NT2/D1 (cell line): Measurements from ENCODE around the gene CWC27.

Experiments
- SUZ12 ChIP-seq: IDR thresholded peaks from 2 replicates; pipeline ENCODE4 v1.6.1; 2011; ENCODE audit not compliant: insufficient read length, insufficient read depth; ENCODE audit errors: extremely low read depth
- YY1 ChIP-seq: IDR thresholded peaks from 2 replicates; pipeline ENCODE4 v1.6.1; 2011; ENCODE audit not compliant: insufficient read length, insufficient read depth
- ZNF274 ChIP-seq: IDR thresholded peaks from 2 replicates; pipeline ENCODE4 v1.6.1; 2011; ENCODE audit warnings: mild to moderate bottlenecking, low read depth, low read length

DNA sequence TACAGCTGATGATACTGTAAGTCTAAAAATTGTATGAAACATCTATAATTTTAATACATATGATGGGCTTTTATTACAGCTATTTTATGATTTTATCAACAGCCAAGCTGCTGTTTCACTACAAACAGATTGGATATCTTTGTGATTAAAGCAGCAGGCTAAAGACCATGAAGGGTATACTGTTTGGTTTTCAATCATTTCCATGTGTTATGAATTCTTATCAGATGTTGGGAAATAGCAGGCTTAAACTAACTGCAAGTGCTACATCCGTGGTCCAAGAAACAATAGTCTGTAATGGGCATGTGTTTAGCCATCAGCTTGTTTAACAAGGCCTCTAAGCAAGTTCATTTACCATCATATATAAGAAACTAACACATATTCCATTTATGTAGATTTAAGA is 107.5 kb downstream of the CWC27 start:
- TF ChIP-seq ZNF274 (no peak), YY1 (no peak), SUZ12 (no peak)
